SH-SY5Y (cell line): ENCODE data around the gene RTN4.

Experiments
- GATA2 ChIP-seq: IDR thresholded peaks from 2 replicates; pipeline ENCODE4 v1.6.1; 2011; ENCODE audit warnings: mild to moderate bottlenecking, low read depth, low read length
- GATA3 ChIP-seq: IDR thresholded peaks from 2 replicates; pipeline ENCODE4 v1.6.1; 2011; ENCODE audit warnings: low read depth, mild to moderate bottlenecking, low read length, moderate library complexity

DNA sequence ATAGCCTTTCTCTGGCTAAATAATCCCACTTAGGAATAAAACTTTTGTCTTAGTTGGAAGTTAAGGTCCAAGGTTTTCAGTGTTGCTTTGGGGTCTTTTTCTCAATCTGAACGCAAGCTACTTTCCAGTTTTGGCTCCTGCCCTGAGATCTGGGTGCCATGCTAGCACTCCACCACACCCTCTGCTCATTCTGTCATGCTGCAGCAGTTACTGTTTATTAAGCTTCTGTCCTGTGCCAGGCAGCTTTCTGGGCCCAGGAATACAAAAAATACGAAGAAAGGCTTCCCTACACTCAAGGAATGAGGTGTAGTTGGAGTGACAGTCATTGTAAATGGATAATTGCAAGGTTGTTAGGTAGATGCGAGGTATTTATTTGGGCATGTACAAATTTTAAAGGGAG, 46.3 kb upstream of the RTN4 start:
- no peak for TF ChIP-seq GATA2
- TF ChIP-seq GATA3: no peak
